ENCODE data around the gene EEA1. TPM values are rescaled to one million over a fixed set of nuclear protein-coding genes. Genes with fewer than 3 reads are reported as not detected.
"Not testable (repeated sequence)": the region's sequence is repeated elsewhere in the genome, so short reads cannot be mapped to it uniquely, and the experiment has no call there.

Gene EEA1
- total and polyA plus RNA-seq, 7 donors: 4.1 to 51.8 (median 27.7) TPM

GRCh38 chr12:92796650-92797049 is 132.4 kb downstream of the EEA1 start:
- intact Hi-C loops (cut with DNase I): no loop called here

GRCh38 chr12:92794814-92795213 is 134.3 kb downstream of the EEA1 start:
- Histone ChIP-seq H3K4me1 (no peaks in the 10 kb centered on the region), H3K9me3 (peaks cover 7% of the 10 kb centered on the region), H3K27ac (no peak overlapping the region), H3K36me3 (ENCODE audit: insufficient read depth in 1 of 2, low read depth in 1 of 2) (peaks cover 0 to 28% of the 10 kb centered on the region in 2 donors), H3K4me3 (no peak overlapping the region), H3K27me3 (ENCODE audit: insufficient read depth in 3 of 3, low read length in 2 of 3) (no peaks in the 10 kb centered on the region)
- DNase-seq: no peak
- intact Hi-C loops (cut with DNase I): no loop called here
- TF ChIP-seq, protein P1, sequence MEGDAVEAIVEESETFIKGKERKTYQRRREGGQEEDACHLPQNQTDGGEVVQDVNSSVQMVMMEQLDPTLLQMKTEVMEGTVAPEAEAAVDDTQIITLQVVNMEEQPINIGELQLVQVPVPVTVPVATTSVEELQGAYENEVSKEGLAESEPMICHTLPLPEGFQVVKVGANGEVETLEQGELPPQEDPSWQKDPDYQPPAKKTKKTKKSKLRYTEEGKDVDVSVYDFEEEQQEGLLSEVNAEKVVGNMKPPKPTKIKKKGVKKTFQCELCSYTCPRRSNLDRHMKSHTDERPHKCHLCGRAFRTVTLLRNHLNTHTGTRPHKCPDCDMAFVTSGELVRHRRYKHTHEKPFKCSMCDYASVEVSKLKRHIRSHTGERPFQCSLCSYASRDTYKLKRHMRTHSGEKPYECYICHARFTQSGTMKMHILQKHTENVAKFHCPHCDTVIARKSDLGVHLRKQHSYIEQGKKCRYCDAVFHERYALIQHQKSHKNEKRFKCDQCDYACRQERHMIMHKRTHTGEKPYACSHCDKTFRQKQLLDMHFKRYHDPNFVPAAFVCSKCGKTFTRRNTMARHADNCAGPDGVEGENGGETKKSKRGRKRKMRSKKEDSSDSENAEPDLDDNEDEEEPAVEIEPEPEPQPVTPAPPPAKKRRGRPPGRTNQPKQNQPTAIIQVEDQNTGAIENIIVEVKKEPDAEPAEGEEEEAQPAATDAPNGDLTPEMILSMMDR (IDR thresholded peaks at IDR 0.05): no peak
- ATAC-seq: no peak

More at GRCh38 chr12:92796650-92797049, 132.4 kb downstream of the EEA1 start:
- no peak overlapping the region for H3K27ac ChIP-seq
- TF ChIP-seq, protein P1 (IDR thresholded peaks at IDR 0.05): no peak
- peaks cover 3% of the 10 kb centered on the region for H3K9me3 ChIP-seq
- H3K4me1 ChIP-seq: no peaks in the 10 kb centered on the region
- H3K36me3 ChIP-seq (ENCODE audit: insufficient read depth in 1 of 2, low read depth in 1 of 2): peaks cover 0 to 45% of the 10 kb centered on the region in 2 donors
- no peaks in the 10 kb centered on the region for H3K27me3 ChIP-seq (ENCODE audit: insufficient read depth in 3 of 3, low read length in 2 of 3)
- no peak for ATAC-seq
- no peak for DNase-seq
- H3K4me3 ChIP-seq: no peak overlapping the region

DNA sequence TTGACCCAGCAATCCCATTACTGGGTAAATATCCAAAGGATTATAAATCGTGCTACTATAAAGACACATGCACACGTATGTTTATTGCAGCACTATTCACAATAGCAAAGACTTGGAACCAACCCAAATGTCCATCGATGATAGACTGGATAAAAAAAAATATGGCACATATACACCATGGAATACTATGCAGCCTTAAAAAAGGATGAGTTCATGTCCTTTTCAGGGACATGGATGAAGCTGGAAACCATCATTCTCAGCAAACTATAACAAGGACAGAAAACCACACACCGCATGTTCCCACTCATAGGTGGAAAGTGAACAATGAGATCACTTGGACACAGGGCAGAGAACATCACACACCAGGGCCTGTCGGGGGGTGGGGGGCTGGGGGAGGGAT is 134.7 kb downstream of the EEA1 start:
- H3K9me3 ChIP-seq; H3K27me3 ChIP-seq (ENCODE audit: insufficient read depth in 3 of 3, low read length in 2 of 3); ATAC-seq; H3K4me3 ChIP-seq; intact Hi-C loops (cut with DNase I); H3K4me1 ChIP-seq; DNase-seq; H3K27ac ChIP-seq: not testable (repeated sequence)
- H3K36me3 ChIP-seq (ENCODE audit: insufficient read depth in 1 of 2, low read depth in 1 of 2): peaks cover 0 to 27% of the 10 kb centered on the region in 2 donors
- 94 to 95% (median 95%) methylated on average over 5 of the region's 5 CpGs for WGBS, 3 donors

DNA sequence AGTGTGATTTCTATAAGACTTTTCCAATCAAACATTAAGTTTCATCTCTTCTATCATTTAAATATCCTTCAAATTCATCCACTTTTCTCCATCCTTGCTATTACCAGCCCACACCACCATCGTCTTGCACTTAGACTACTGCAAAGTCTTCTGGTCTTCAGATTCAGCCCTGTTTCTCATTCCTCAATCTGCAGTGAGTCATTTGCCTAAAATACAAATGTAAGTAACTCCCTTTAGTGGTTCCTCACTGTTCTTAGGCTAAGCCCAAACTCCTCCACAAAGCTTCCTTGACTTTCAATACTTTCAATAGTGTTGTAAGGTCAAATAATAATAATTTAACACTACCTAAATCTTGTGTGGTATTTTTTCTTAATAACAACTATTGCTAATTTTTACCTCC is 143.1 kb downstream of the EEA1 start:
- DNase-seq (no peak), ATAC-seq (peak; percentile 73 to 92 (median 82))
- H3K4me3 ChIP-seq: no peak overlapping the region
- TF ChIP-seq, protein P1 (IDR thresholded peaks at IDR 0.05): no peak
- peaks cover 26% of the 10 kb centered on the region for H3K4me1 ChIP-seq
- H3K27ac ChIP-seq: peak overlapping the region; percentile 55
- WGBS, 3 donors: 79 to 93% (median 88%) methylated on average over 1 of the region's 1 CpG
- H3K27me3 ChIP-seq (ENCODE audit: insufficient read depth in 3 of 3, low read length in 2 of 3): no peaks in the 10 kb centered on the region
- H3K36me3 ChIP-seq (ENCODE audit: insufficient read depth in 1 of 2, low read depth in 1 of 2): peaks cover 0 to 20% of the 10 kb centered on the region in 2 donors
- H3K9me3 ChIP-seq: no peaks in the 10 kb centered on the region
- intact Hi-C loops (cut with DNase I): loop anchor here (5.0 to 10.0 kb wide), 3 partner anchors 141 to 639 kb away; partner anchors contain the start of gene EEA1 (in 1 of the 2)

- 94 to 98% (median 94%) methylated on average over 1 of the region's 1 CpG for WGBS, 3 donors
- intact Hi-C loops (cut with DNase I): loop anchor here (5.0 to 10.0 kb wide), 3 partner anchors 142 to 639 kb away; partner anchors contain the start of gene EEA1 (in 1 of the 2)
- Histone ChIP-seq H3K27me3 (ENCODE audit: insufficient read depth in 3 of 3, low read length in 2 of 3) (no peaks in the 10 kb centered on the region), H3K4me3 (no peak overlapping the region), H3K9me3 (no peaks in the 10 kb centered on the region), H3K27ac (peak overlapping the region; percentile 48), H3K36me3 (ENCODE audit: insufficient read depth in 1 of 2, low read depth in 1 of 2) (peaks cover 0 to 25% of the 10 kb centered on the region in 2 donors), H3K4me1 (peaks cover 26% of the 10 kb centered on the region)
- TF ChIP-seq, protein P1 (IDR thresholded peaks at IDR 0.05): no peak
- no peak for ATAC-seq
- DNase-seq: no peak
Observed at GRCh38 chr12:92785563-92785950, 143.5 kb downstream of the EEA1 start.

Data from psoas muscle (tissue), 8 donors.